ENCODE results near the gene CALML6. TPM values are rescaled to one million over a fixed set of nuclear protein-coding genes. Genes with fewer than 3 reads are reported as not detected.
A peak's percentile ranks its signal among the peaks of the same experiment; 100 is the strongest.

The CALML6 gene
- polyA plus RNA-seq, 1 donor from 2014 or later: not detected

GRCh38 chr1:1898246-1898933 lies 16.7 kb upstream of the CALML6 start:
- Mint-ChIP-seq H3K36me3 (peaks cover 3% of the 10 kb centered on the region), H3K27ac (peak overlapping the region in 1 of 3 donors; percentile 13), H3K9me3 (no peaks in the 10 kb centered on the region), H3K4me1 (peaks cover 10 to 26% (median 17%) of the 10 kb centered on the region in 3 donors), H3K27me3 (peaks cover 9% of the 10 kb centered on the region), H3K4me3 (peak overlapping the region in 1 of 4 donors; percentile 39)

DNA sequence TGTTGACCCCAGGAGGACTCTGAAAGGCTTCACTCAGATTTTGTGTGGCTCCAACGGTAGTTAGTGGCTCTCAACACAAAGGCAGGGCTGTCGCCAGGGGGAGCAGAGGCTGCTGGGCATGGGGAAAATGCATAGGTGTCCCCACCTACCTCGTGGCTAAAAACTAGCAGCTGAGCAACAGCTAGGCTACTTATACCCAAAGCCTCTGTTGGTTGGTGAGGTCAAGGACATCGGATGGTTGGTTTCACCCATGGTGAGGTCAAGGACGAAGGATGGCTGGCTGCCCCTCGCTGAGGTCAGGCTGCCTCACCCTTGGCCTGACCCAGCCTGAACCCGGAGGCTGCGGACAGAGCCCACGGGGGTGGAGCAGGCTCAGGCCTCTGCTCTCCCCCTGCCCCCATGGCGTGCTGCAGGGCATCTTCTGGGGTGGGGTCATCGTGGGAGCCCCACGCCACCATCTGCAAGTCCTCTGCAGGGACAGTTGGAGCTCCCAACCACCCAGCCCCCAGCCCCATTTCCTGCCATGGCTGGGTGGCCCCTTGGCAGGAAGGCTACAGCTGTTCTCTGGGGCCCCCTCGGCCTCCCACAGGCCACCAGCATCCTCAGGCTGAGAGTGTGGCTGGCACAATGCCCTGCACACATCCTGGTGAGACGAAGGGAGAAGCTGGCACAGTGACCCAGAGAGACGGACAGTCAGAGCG lies 15.6 kb upstream of the CALML6 start:
- Mint-ChIP-seq H3K9me3 (no peaks in the 10 kb centered on the region), H3K36me3 (peaks cover 3% of the 10 kb centered on the region), H3K27ac (peak overlapping the region in 1 of 3 donors; percentile 56), H3K27me3 (peaks cover 9% of the 10 kb centered on the region), H3K4me3 (no peak overlapping the region), H3K4me1 (peaks cover 10 to 23% (median 16%) of the 10 kb centered on the region in 3 donors)

GRCh38 chr1:1899967-1900327 lies 15.1 kb upstream of the CALML6 start:
- Mint-ChIP-seq H3K27me3 (peaks cover 9% of the 10 kb centered on the region), H3K4me3 (no peak overlapping the region), H3K36me3 (peaks cover 3% of the 10 kb centered on the region), H3K4me1 (peaks cover 5 to 17% (median 11%) of the 10 kb centered on the region in 3 donors), H3K9me3 (no peaks in the 10 kb centered on the region), H3K27ac (no peak overlapping the region)

DNA sequence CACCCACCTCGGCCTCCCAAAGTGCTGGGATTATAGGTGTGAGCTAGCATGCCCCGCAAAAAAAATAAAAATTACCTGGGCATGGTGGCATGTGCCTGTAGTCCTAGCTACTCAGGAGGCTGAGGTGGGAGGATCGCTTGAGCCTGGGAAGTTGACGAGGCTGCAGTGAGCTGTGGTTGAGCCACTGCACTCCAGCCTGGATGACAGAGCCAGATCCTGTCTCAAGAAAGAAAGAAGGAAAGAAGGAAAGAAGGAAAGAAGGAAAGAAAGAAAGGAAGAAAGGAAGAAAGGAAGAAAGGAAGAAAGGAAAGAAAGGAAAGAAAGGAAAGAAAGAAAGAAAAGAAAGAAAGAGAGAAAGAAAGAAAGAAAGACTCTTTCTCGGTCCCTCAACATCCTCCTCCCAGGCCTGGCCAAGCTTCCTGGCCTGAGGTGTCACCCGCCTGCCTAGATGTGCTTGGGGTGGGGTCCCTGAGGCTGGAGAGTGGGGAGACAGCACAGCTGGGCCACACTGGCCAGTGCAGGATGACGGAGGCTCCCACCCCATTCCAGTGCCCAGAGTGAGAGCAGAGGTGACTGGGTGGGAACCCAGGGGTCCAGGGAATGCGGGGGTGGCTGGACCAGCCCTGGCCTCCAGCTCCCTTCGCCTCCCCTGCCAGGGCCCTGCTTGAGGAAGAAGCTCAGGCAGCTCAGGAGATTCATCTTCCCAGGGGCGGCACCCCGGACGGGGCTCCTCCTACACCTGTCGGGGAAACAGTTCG lies 14.0 kb upstream of the CALML6 start:
- Mint-ChIP-seq H3K9me3 (no peaks in the 10 kb centered on the region), H3K36me3 (peaks cover 1% of the 10 kb centered on the region), H3K4me3 (no peak overlapping the region), H3K27ac (no peak overlapping the region), H3K27me3 (peaks cover 3% of the 10 kb centered on the region), H3K4me1 (peaks cover 2 to 10% (median 2%) of the 10 kb centered on the region in 3 donors)

DNA sequence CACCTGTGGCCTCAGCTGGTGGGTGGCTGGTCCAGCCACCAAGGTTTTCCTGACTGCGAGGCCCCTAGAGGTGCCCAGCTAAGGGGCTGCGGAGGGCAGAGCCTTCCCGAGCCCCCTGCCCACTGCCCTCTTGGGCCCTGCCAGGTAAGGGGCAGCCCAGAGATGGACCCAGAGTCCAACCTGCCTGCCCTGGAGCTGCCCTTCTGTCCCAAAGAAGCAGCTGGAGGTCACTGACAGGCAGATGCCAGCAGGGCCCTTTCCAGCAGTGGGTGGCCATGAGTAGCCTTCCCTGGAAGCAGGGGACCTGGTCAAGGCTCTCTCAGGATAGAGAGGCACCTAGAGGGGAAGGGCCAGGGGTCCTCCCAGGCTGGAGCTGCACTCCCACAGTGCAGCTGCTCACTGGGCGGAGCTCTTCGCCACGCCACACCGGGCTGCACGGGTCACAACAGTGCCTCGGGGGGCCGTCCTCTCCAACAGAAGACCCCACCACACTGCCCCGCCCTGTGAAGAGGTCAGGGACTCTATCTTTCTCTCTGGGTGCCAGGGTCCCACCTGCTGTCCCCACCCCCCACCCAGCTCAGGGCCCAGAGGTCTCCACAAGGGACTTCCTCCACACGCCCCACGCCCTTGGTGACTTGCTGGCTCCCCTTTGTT lies 13.3 kb upstream of the CALML6 start:
- Mint-ChIP-seq H3K27ac (peak overlapping the region in 1 of 3 donors; percentile 23), H3K27me3 (peaks cover 2% of the 10 kb centered on the region), H3K4me3 (no peak overlapping the region), H3K9me3 (no peaks in the 10 kb centered on the region), H3K4me1 (peaks cover 5 to 11% (median 5%) of the 10 kb centered on the region in 3 donors), H3K36me3 (no peaks in the 10 kb centered on the region)

GRCh38 chr1:1903224-1903623 lies 11.8 kb upstream of the CALML6 start:
- Mint-ChIP-seq H3K4me3 (no peak overlapping the region), H3K36me3 (no peaks in the 10 kb centered on the region), H3K4me1 (peaks cover 5 to 12% (median 5%) of the 10 kb centered on the region in 3 donors), H3K27me3 (peaks cover 2% of the 10 kb centered on the region), H3K27ac (peak overlapping the region in 1 of 3 donors; percentile 48), H3K9me3 (no peaks in the 10 kb centered on the region)

- H3K27me3 Mint-ChIP-seq: peaks cover 2% of the 10 kb centered on the region
- H3K36me3 Mint-ChIP-seq: no peaks in the 10 kb centered on the region
- H3K9me3 Mint-ChIP-seq: no peaks in the 10 kb centered on the region
- peaks cover 7 to 11% (median 10%) of the 10 kb centered on the region in 3 donors for H3K4me1 Mint-ChIP-seq
- peak overlapping the region in 3 of 4 donors; percentile 61 to 72 (median 70) for H3K4me3 Mint-ChIP-seq
- H3K27ac Mint-ChIP-seq: peak overlapping the region; percentile 4 to 76 (median 56)
These were observed 8.6 kb upstream of the CALML6 start for GRCh38 chr1:1906185-1907097.

DNA sequence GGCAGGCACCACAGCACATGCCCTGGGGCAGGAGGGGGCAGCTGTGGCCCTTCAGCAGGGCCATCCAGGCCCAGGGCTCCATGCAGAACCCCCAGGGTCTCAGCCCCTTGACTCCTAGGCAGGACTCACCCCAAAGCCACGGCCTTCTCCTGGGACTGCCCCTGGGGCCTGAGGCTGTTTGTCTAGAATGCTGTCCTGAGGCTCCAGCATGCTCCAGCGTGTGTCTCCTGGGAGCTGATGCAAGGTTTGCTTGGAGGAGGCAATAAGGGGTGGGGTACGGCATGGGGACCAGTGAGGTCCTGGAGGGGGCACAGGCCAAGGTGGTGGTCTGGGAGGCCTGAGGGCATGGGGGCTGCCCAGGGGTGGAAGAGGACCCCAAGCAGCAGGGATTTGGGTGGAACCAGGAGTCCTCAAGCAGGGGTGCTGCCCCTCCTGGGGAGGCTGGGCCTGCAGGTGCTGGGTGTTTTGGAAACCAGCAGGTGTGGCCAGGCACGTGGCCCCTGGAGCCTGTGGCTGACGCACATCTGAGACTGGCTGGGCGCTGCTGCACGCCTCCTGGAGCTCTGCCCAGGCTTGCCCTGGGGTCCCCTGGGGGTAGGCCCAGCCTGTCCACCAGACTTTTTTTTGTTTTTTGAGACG lies 7.8 kb upstream of the CALML6 start:
- no peaks in the 10 kb centered on the region for H3K9me3 Mint-ChIP-seq
- peak overlapping the region in 2 of 3 donors; percentile 53 to 87 for H3K27ac Mint-ChIP-seq
- peaks cover 7 to 11% (median 10%) of the 10 kb centered on the region in 3 donors for H3K4me1 Mint-ChIP-seq
- H3K4me3 Mint-ChIP-seq: peak overlapping the region in 3 of 4 donors; percentile 55 to 81 (median 55)
- H3K27me3 Mint-ChIP-seq: peaks cover 2% of the 10 kb centered on the region
- no peaks in the 10 kb centered on the region for H3K36me3 Mint-ChIP-seq

DNA sequence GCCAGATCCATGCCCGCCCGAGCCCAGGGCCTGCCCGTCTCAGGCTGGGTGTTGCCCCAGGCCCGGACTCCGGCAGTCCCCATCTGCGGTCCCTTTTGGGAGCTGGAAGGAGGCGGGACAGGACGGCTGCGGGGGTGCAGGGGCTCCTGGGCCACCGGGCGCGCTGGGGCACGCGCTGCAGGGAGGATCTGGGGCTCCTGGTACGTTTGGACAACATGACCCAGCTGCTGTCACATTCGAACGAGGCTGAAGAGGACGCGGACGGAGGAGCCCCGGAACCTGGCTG lies 6.6 kb upstream of the CALML6 start:
- no peak overlapping the region for H3K27ac Mint-ChIP-seq
- no peaks in the 10 kb centered on the region for H3K9me3 Mint-ChIP-seq
- H3K36me3 Mint-ChIP-seq: no peaks in the 10 kb centered on the region
- no peaks in the 10 kb centered on the region for H3K27me3 Mint-ChIP-seq
- H3K4me3 Mint-ChIP-seq: peak overlapping the region in 3 of 4 donors; percentile 55 to 74 (median 71)
- peaks cover 9 to 11% (median 10%) of the 10 kb centered on the region in 3 donors for H3K4me1 Mint-ChIP-seq

DNA sequence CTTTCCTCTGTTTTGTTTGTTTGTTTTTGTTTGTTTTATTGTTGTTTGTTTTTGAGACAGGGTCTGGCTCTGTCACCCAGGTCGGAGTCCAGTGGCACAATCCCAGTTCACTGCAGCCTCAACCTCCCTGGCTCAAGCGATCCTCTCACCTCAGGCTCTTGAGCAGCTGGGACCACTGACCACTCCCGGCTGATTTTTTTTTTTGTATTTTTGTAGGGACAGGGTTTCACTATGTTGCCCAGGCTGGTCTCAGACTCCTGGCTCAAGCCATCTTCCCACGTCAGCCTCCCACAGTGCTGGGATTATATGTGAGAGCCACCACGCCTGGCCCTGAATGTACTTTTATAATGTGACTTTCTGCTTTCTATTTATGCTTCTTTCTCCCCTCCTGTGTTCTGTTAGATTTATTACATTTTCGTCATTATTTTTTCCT lies 5.0 kb upstream of the CALML6 start:
- no peaks in the 10 kb centered on the region for H3K9me3 Mint-ChIP-seq
- H3K4me3 Mint-ChIP-seq: peak overlapping the region; percentile 61 to 95 (median 88)
- no peaks in the 10 kb centered on the region for H3K27me3 Mint-ChIP-seq
- peaks cover 3% of the 10 kb centered on the region for H3K36me3 Mint-ChIP-seq
- H3K4me1 Mint-ChIP-seq: peaks cover 9 to 11% (median 10%) of the 10 kb centered on the region in 3 donors
- peak overlapping the region in 2 of 3 donors; percentile 86 for H3K27ac Mint-ChIP-seq

DNA sequence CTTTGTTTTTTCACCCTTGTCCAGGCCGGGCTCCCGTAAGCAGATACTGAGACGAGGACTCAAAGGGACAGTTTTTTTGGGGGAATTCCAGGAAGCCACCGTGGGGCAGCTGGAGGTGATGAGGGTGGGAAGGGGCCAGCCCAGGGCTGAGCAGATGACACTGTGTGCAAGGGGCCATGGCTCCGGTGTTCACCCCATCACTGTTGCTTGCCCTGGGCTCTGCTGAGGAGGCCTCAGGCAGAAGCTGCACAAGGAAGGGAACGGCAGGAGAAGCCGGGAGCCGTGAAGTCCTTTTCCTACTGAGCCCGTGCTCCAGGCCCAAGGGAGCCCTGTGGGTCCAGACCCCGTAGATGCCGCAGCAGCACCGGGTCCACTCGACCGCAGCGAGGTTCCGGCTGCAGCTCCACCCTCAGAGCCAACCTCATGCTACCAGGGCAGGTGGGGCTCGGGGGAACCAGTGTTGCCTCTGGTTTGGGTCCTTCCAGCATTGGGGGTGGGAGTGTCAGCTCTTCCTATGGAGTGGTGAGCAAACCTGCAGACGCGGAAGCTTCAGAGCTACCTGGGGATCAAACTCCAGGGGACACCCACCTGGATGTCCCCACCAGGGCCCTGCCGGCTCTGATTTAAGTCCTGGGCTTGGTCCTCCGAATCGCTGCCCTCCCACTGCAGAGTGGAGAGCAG lies 4.3 kb upstream of the CALML6 start:
- Mint-ChIP-seq H3K27ac (peak overlapping the region in 1 of 3 donors; percentile 86), H3K4me3 (peak overlapping the region in 2 of 4 donors; percentile 61 to 95), H3K4me1 (peaks cover 9 to 11% (median 10%) of the 10 kb centered on the region in 3 donors), H3K36me3 (peaks cover 3% of the 10 kb centered on the region), H3K27me3 (no peaks in the 10 kb centered on the region), H3K9me3 (no peaks in the 10 kb centered on the region)

- Mint-ChIP-seq H3K4me3 (peak overlapping the region in 2 of 4 donors; percentile 68 to 89), H3K27ac (peak overlapping the region in 1 of 3 donors; percentile 86), H3K27me3 (no peaks in the 10 kb centered on the region), H3K4me1 (peaks cover 6% of the 10 kb centered on the region in 3 donors), H3K36me3 (peaks cover 3% of the 10 kb centered on the region), H3K9me3 (no peaks in the 10 kb centered on the region)
These were observed 3.6 kb upstream of the CALML6 start for GRCh38 chr1:1911350-1912041.

Data from IgD-negative memory B cell (primary cell).